CD8-positive, alpha-beta memory T cell (primary cell): Measurements from ENCODE around the gene ZNF256. TPM values are rescaled to one million over a fixed set of nuclear protein-coding genes. Genes with fewer than 3 reads are reported as not detected.

Source experiments
- CTCF ChIA-PET: fragments of 350-600 bp; sonication (Branson Sonifier 250); formaldehyde crosslinking; loops from one replicate; lab custom pipeline; 2021; ENCODE audit warnings: antibody characterized with exemption; lab: Charles Lee
- POLR2A ChIA-PET: fragments of 350-600 bp; sonication (Branson Sonifier 250); formaldehyde crosslinking; loops from one replicate; lab custom pipeline; 2021; ENCODE audit warnings: antibody characterized with exemption; lab: Charles Lee
- DNase-seq, 5 donors: peaks; one replicate each; pipeline versions ENCODE4 v3.0.0 to v3.0.0-alpha.2; 2020 to 2022; ENCODE audit warnings: mixed read lengths in 1 of 5
- H3K27ac ChIP-seq: one replicate; pipeline ENCODE4 v1.7.0; 2013; ENCODE audit warnings: low read depth, mild to moderate bottlenecking, low read length, moderate library complexity
- H3K27me3 ChIP-seq: 2 replicates; pipeline ENCODE4 v1.7.0; 2013; ENCODE audit warnings: low read length, mild to moderate bottlenecking; ENCODE audit not compliant: insufficient read depth, poor library complexity, severe bottlenecking
- H3K36me3 ChIP-seq: 2 replicates; pipeline ENCODE4 v1.7.0; 2013; ENCODE audit warnings: mild to moderate bottlenecking, low read length, moderate library complexity; ENCODE audit not compliant: insufficient read depth
- H3K4me1 ChIP-seq: 2 replicates; pipeline ENCODE4 v1.7.0; 2013; ENCODE audit warnings: mild to moderate bottlenecking, low read length, moderate library complexity; ENCODE audit not compliant: insufficient read depth
- H3K4me3 ChIP-seq: 2 replicates; pipeline ENCODE4 v1.7.0; 2013; ENCODE audit warnings: mild to moderate bottlenecking, low read length
- H3K9me3 ChIP-seq: 2 replicates; pipeline ENCODE4 v1.7.0; 2013; ENCODE audit warnings: mild to moderate bottlenecking, low read length
- H3K27ac Mint-ChIP-seq, 8 donors: one replicate each; pipeline ENCODE4 v1.8.0; 2020 to 2021; ENCODE audit warnings: mixed read lengths in 8 of 8, mild to moderate bottlenecking in 6 of 8, inconsistent platforms in 3 of 8, moderate library complexity in 3 of 8
- H3K27me3 Mint-ChIP-seq, 2 donors: one replicate each; pipeline ENCODE4 v1.8.0; 2020 to 2021; ENCODE audit warnings: mixed read lengths in 2 of 2, mild to moderate bottlenecking in 1 of 2, moderate library complexity in 1 of 2
- H3K36me3 Mint-ChIP-seq, 3 donors: one replicate each; pipeline ENCODE4 v1.8.0; 2020 to 2021; ENCODE audit warnings: mixed read lengths in 3 of 3, inconsistent platforms in 1 of 3, mild to moderate bottlenecking in 1 of 3
- H3K4me1 Mint-ChIP-seq, 3 donors: one replicate each; pipeline ENCODE4 v1.8.0; 2020 to 2021; ENCODE audit warnings: mixed read lengths in 3 of 3, inconsistent platforms in 1 of 3, mild to moderate bottlenecking in 1 of 3
- H3K4me3 Mint-ChIP-seq, 7 donors: one replicate each; pipeline ENCODE4 v1.8.0; 2020 to 2021; ENCODE audit warnings: mixed read lengths in 7 of 7, mild to moderate bottlenecking in 6 of 7, moderate library complexity in 4 of 7, inconsistent platforms in 2 of 7
- H3K9me3 Mint-ChIP-seq, 5 donors: one replicate each; pipeline ENCODE4 v1.8.0; 2020 to 2022; ENCODE audit warnings: mixed read lengths in 5 of 5, mild to moderate bottlenecking in 3 of 5, moderate library complexity in 2 of 5, inconsistent platforms in 1 of 5
- polyA plus RNA-seq: library from polyadenylated mRNA; unstranded; fragments of 300-500 nt; fragmentation: Illumina TruSeq; gene quantifications from one replicate; pipeline ENCODE4 v1.2.3, GENCODE V29; 2021
- total RNA-seq, 2 experiments: library from RNA; stranded (reverse); gene quantifications; one replicate each; pipeline ENCODE4 v1.2.3, GENCODE V29; 2021

ZNF256 gene
- total and polyA plus RNA-seq, 3 experiments from 2014 or later = 4.5 to 8.8 (median 7.2) TPM

DNA sequence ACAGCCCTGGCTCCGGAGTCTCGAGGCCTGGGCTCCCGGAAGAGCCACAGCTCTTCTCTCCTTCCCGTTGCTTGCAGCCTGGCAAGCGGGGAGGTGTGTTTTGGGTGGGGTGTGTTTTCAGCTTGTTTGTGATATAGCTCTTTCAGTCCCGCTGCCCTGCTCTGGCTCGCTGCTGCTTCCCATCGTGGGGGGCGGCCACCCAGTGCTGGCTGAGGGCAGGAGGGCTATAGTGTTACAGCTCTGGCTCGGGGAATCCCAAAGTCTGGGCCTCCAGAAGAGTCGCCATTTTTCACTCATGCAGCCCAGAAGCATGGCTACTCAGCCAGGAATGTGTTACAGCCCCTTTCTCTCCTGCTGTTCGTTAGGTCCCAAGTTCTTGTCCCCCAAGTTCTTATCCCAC lies 2.2 kb upstream of the ZNF256 start:
- H3K27me3 ChIP-seq = no peaks in the 10 kb centered on the region
- no peaks in the 10 kb centered on the region for H3K9me3 ChIP-seq
- Mint-ChIP-seq H3K27me3 (peaks cover 5 to 6% of the 10 kb centered on the region in 2 donors), H3K27ac (no peak overlapping the region), H3K4me1 (peaks cover 19 to 26% (median 25%) of the 10 kb centered on the region in 3 donors), H3K4me3 (no peak overlapping the region), H3K9me3 (peaks cover 15 to 61% (median 38%) of the 10 kb centered on the region in 5 donors), H3K36me3 (peaks cover 19 to 38% (median 23%) of the 10 kb centered on the region in 3 donors)
- H3K4me1 ChIP-seq = peaks cover 11% of the 10 kb centered on the region
- no peak overlapping the region for H3K4me3 ChIP-seq
- no peak for DNase-seq
- ChIA-PET POLR2A (no interaction called here), CTCF (no interaction called here)
- no peaks in the 10 kb centered on the region for H3K36me3 ChIP-seq
- H3K27ac ChIP-seq = no peak overlapping the region

DNA sequence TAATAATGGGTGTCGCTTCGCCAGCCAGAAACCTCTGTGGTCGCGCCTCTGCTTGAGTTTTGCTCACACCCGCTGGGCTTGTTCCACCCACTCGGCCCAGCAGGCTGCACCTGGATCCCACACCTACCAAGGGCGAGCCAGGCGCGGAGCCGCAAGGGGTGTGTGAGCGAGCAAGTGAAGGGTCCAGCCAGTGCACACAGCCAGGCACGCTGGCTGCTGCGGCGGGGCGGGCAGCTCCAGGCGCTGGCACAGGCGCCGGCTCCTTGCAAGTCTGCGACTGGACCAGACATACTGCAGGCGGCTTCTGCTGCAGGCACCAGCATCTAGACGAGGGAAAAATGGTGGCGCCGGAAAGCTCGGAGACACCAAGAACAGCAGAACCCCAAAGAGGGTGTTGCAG lies 1.8 kb upstream of the ZNF256 start:
- ChIA-PET POLR2A (no interaction called here), CTCF (no interaction called here)
- peaks cover 11% of the 10 kb centered on the region for H3K4me1 ChIP-seq

DNA sequence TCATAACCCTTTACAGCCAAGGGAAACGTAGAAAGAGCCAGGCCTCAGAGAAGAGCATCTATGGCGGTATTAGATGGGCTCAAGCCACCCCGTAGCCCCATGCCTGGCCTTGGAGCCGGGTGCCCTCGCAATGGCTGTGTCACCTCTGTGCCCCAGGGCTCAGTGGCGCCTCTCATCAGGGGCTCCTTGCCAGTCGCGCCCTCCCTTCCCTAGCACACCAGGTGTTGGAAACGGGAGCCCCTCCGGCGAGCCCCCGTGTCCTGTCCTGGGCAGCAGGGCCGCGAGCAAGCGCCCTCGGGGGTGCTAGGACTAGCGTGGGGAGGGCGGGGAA lies 453 bp downstream of the ZNF256 start:
- Mint-ChIP-seq H3K27me3 (peaks cover 0 to 3% of the 10 kb centered on the region in 2 donors), H3K9me3 (peaks cover 30 to 66% (median 52%) of the 10 kb centered on the region in 5 donors), H3K4me3 (peak overlapping the region; percentile 93 to 97 (median 96)), H3K36me3 (peaks cover 42 to 57% (median 49%) of the 10 kb centered on the region in 3 donors), H3K27ac (peak overlapping the region in 7 of 8 donors; percentile 20 to 96 (median 88)), H3K4me1 (peaks cover 19 to 31% (median 25%) of the 10 kb centered on the region in 3 donors)
- peaks cover 11% of the 10 kb centered on the region for H3K4me1 ChIP-seq
- H3K36me3 ChIP-seq = peaks cover 22% of the 10 kb centered on the region
- ChIA-PET POLR2A (no interaction called here), CTCF (no interaction called here)
- no peaks in the 10 kb centered on the region for H3K27me3 ChIP-seq
- peaks cover 21% of the 10 kb centered on the region for H3K9me3 ChIP-seq
- H3K27ac ChIP-seq = peak overlapping the region; percentile 64
- DNase-seq = no peak
- H3K4me3 ChIP-seq = peak overlapping the region; percentile 75

More for the DNA sequence above, 1.8 kb upstream of the ZNF256 start:
- Histone ChIP-seq H3K9me3 (no peaks in the 10 kb centered on the region), H3K27me3 (no peaks in the 10 kb centered on the region), H3K36me3 (peaks cover under 1% of the 10 kb centered on the region), H3K27ac (no peak overlapping the region), H3K4me3 (no peak overlapping the region)
- peaks cover 19 to 27% (median 25%) of the 10 kb centered on the region in 3 donors for H3K4me1 Mint-ChIP-seq
- no peak overlapping the region for H3K27ac Mint-ChIP-seq
- peaks cover 20 to 39% (median 27%) of the 10 kb centered on the region in 3 donors for H3K36me3 Mint-ChIP-seq
- DNase-seq = no peak
- peaks cover 4 to 5% of the 10 kb centered on the region in 2 donors for H3K27me3 Mint-ChIP-seq
- no peak overlapping the region for H3K4me3 Mint-ChIP-seq
- peaks cover 15 to 61% (median 36%) of the 10 kb centered on the region in 5 donors for H3K9me3 Mint-ChIP-seq

DNA sequence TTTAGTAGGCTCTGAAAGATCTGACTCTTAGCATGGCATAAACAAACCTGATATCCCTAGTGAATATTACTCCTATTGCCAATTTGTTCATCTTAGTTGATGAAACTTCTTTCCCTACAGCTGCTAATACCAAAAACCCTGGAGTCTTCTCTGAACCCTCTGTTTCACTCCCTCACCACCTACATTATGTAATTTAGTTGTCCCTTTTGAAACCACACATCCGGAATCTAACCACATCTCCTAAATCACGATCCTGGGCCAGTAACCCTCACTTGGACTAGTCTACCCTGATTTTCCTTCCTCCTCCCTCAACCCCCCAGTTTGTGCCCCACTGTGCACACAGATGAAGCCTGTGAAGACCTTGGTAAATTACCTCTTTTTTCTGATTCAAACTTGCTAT lies 1.2 kb downstream of the ZNF256 start:
- Mint-ChIP-seq H3K9me3 (peaks cover 36 to 68% (median 54%) of the 10 kb centered on the region in 5 donors), H3K27me3 (peaks cover 0 to 3% of the 10 kb centered on the region in 2 donors), H3K4me1 (peaks cover 19 to 31% (median 25%) of the 10 kb centered on the region in 3 donors), H3K36me3 (peaks cover 50 to 58% (median 57%) of the 10 kb centered on the region in 3 donors), H3K4me3 (peak overlapping the region; percentile 77 to 97 (median 96)), H3K27ac (peak overlapping the region in 6 of 8 donors; percentile 20 to 94 (median 71))
- Histone ChIP-seq H3K4me1 (peaks cover 11% of the 10 kb centered on the region), H3K27ac (no peak overlapping the region), H3K9me3 (peaks cover 28% of the 10 kb centered on the region), H3K4me3 (peak overlapping the region; percentile 75), H3K36me3 (peaks cover 30% of the 10 kb centered on the region), H3K27me3 (no peaks in the 10 kb centered on the region)
- POLR2A ChIA-PET = no interaction called here
- CTCF ChIA-PET = no interaction called here
- DNase-seq = no peak

DNA sequence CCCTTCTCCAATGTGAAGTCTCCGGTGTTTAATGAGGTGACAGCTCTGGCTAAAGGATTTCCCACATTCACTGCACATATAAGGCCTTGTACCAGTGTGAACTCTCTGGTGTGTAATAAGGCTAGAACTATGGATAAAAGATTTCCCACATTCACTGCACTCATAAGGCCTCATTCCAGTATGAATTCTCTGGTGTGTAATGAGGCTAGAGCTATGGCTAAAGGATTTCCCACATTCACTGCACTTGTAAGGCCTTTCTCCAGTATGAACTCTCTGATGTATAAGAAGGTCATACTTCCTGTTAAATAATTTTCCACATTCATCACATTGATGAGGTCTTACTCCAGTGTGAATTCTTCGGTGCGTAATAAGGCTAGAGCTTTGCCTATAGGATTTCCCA lies 5.9 kb downstream of the ZNF256 start:
- Histone ChIP-seq H3K36me3 (peaks cover 36% of the 10 kb centered on the region), H3K4me3 (no peak overlapping the region), H3K27ac (no peak overlapping the region), H3K4me1 (peaks cover 7% of the 10 kb centered on the region), H3K9me3 (peaks cover 40% of the 10 kb centered on the region), H3K27me3 (no peaks in the 10 kb centered on the region)
- H3K27ac Mint-ChIP-seq = no peak overlapping the region
- peaks cover 10 to 20% (median 15%) of the 10 kb centered on the region in 3 donors for H3K4me1 Mint-ChIP-seq
- peaks cover 42 to 96% (median 84%) of the 10 kb centered on the region in 5 donors for H3K9me3 Mint-ChIP-seq
- no peaks in the 10 kb centered on the region for H3K27me3 Mint-ChIP-seq
- CTCF ChIA-PET = no interaction called here
- peaks cover 63 to 90% (median 82%) of the 10 kb centered on the region in 3 donors for H3K36me3 Mint-ChIP-seq
- H3K4me3 Mint-ChIP-seq = no peak overlapping the region
- POLR2A ChIA-PET = no interaction called here
- DNase-seq = no peak

DNA sequence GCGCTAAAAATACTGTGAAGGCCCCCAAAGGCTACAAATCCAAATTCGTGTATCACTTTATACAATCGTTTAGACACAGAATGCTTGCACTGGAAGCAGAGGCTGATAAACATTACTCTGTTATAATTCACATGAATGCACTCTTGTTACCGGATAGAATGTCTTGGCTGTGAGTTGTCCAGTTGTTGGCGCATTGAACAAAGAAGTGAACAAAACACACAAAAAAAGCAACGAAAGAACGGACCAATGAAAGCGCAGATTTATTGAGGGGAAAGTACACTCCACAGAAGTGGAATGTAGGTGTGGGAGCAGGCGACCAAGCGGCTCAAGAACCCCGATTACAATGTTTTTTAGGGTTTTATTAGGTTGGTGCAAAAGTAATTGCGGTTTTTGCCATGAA lies 11.8 kb downstream of the ZNF256 start:
- Histone ChIP-seq H3K36me3 (peaks cover under 1% of the 10 kb centered on the region), H3K27me3 (no peaks in the 10 kb centered on the region), H3K27ac (no peak overlapping the region), H3K4me3 (peak overlapping the region; percentile 32), H3K9me3 (peaks cover 33% of the 10 kb centered on the region), H3K4me1 (no peaks in the 10 kb centered on the region)
- Mint-ChIP-seq H3K36me3 (peaks cover 26 to 58% (median 58%) of the 10 kb centered on the region in 3 donors), H3K4me1 (peaks cover 0 to 21% (median 8%) of the 10 kb centered on the region in 3 donors), H3K9me3 (peaks cover 21 to 93% (median 78%) of the 10 kb centered on the region in 5 donors), H3K4me3 (peak overlapping the region in 2 of 7 donors; percentile 85 to 93), H3K27ac (peak overlapping the region in 1 of 8 donors; percentile 89), H3K27me3 (no peaks in the 10 kb centered on the region)
- DNase-seq = no peak
- ChIA-PET POLR2A (interaction anchor here (1.0 kb wide), 1 partner anchor 19 kb away, joined by 7 read pairs; the partner anchor contains the start of gene ZNF417), CTCF (no interaction called here)

DNA sequence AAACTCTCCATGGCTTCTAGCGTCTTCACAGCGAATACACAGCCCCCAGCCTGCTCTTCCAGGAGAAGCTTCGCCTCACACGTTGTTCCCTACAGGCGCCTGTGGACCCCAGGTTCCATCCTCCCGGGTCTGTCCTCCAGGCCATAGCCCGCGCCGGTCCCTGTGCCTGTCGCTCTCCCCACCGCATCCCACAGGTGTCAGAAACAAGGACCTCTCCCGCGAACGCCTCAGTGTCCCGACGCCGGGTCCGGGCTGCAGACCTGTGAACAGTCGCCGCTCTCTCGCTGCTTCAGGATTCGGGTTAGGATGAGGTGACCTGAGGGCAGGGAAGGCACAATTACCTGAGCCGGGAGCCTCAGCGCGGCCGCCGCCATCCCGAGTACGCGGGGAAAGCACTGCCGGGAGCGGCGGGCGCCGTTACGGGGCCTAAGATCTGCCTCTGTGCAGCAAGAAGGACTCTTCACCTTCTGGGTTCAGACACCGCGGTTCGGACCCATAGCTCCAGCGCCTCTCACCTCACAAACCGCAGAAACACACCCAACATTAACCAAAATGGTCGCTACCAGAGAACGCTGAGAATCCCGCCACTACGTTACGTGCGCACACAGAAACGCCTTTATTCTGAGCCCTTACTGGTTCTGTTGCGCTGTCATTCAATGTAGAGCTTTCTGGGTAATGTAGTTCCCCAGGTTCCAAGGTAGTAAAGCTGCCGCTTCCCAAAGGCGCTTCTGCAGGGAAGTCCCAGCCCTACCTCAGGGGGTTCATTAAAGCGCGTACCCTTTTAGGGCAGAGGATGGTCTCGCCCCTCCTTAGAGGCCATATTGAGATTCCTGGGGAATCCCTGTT lies 12.5 kb downstream of the ZNF256 start, which contains the start of gene ZNF418:
Gene ZNF418 (minus strand): TSS at position 583 of the 846 bp plus-strand sequence. CDS start 1,580 bp downstream, outside the sequence.
- POLR2A ChIA-PET = interaction anchor here (1.0 kb wide), 1 partner anchor 18 kb away, joined by 7 read pairs; the partner anchor contains the start of gene ZNF417
- Histone ChIP-seq H3K27me3 (no peaks in the 10 kb centered on the region), H3K27ac (no peak within 1 kb of the TSS), H3K4me3 (peak within 1 kb of the TSS; percentile 32), H3K36me3 (no peaks in the 10 kb centered on the region), H3K4me1 (no peaks in the 10 kb centered on the region), H3K9me3 (peaks cover 36% of the 10 kb centered on the region)
- Mint-ChIP-seq H3K36me3 (peaks cover 25 to 60% (median 52%) of the 10 kb centered on the region in 3 donors), H3K4me1 (peaks cover 0 to 21% (median 8%) of the 10 kb centered on the region in 3 donors), H3K9me3 (peaks cover 21 to 94% (median 79%) of the 10 kb centered on the region in 5 donors), H3K27ac (peak within 1 kb of the TSS in 6 of 8 donors; percentile 6 to 92 (median 68)), H3K27me3 (no peaks in the 10 kb centered on the region), H3K4me3 (peak within 1 kb of the TSS; percentile 78 to 93 (median 87))
- DNase-seq = peak in 4 of 5 donors; percentile 11 to 78 (median 42)
- CTCF ChIA-PET = no interaction called here

DNA sequence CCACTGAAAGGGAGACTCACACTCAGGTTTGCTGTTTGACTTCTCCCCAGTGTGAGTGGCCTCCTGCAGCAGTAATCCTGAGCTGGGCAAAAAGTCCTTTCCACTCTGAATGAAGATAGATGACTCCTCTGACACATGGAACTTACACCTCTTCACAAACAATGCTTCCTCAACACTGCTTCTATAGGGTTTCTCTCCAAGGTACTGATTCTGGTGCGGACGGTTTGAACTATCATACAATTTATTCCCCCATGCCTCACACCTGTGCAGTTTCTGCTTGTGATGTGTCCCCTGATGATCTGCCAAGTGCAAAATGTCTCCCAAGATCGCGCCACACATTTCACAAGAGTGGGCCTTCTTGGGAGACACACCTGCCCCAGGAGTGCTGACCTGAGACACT lies 19.9 kb downstream of the ZNF256 start:
- peaks cover 34% of the 10 kb centered on the region for H3K9me3 ChIP-seq

More for the DNA sequence above, 19.9 kb downstream of the ZNF256 start:
- H3K27ac ChIP-seq = no peak overlapping the region
- H3K4me1 ChIP-seq = no peaks in the 10 kb centered on the region
- Mint-ChIP-seq H3K4me1 (no peaks in the 10 kb centered on the region), H3K27me3 (no peaks in the 10 kb centered on the region), H3K4me3 (no peak overlapping the region), H3K36me3 (peaks cover 2 to 53% (median 38%) of the 10 kb centered on the region in 3 donors), H3K27ac (no peak overlapping the region), H3K9me3 (peaks cover 16 to 77% (median 63%) of the 10 kb centered on the region in 5 donors)
- ChIA-PET POLR2A (no interaction called here), CTCF (no interaction called here)
- no peak for DNase-seq
- H3K27me3 ChIP-seq = no peaks in the 10 kb centered on the region
- no peaks in the 10 kb centered on the region for H3K36me3 ChIP-seq
- H3K4me3 ChIP-seq = no peak overlapping the region
